Stimulated activated CD4-positive, alpha-beta T cell treated with anti-CD3 and anti-CD28 coated beads, Interleukin-12 subunit alpha, Interleukin-12 subunit beta, amount 100 ng/mL, for 48 hours (primary cell): Measurements from ENCODE around the gene MAP2K3.
"Not testable (repeated sequence)": the region's sequence is repeated elsewhere in the genome, so short reads cannot be mapped to it uniquely, and the experiment has no call there.

ENCODE experiments used
- DNase-seq, 3 donors: peaks; one replicate each; pipeline ENCODE4 v3.0.0-alpha.2; 2020; ENCODE audit warnings: low read depth in 2 of 3, low spot score in 1 of 3

MAP2K3 gene

DNA sequence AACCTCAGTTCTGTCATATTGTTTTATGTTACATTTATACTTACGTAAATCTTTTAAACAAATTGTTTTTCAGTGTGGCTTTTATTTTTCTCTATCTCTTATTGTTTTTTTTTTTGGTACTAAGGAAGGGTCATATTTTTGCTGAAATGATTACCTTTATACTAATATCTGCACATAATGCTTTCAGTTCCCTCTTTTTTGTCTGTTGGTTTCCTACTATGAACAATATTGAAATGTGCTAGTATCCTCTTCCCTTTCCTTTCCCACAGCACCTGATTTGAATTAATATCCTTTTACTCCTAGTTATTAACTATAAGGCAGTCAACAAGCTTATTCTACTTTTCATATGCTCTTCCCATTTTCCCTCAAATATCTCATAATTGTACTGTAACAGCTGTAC lies 43.4 kb downstream of the MAP2K3 start:
- not testable (repeated sequence) for DNase-seq

DNA sequence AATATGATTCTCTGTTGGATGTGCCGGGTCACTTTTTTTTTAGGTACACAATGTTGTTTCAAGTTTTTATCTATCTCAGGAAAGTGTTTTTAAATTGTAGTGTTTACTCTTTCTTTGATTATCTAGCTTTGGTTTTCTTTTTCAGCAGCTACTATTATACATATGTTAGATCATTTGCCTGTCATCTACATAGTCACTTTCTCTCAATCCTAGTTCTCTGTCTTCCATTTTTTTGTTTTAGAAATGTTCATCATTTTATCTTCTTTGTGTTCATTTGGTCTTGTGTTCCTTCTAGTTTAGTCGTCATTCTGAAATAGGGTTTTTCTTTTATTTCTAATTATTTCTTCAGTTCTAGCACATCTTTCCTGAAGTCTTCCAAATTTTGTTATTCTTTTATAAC lies 44.3 kb downstream of the MAP2K3 start:
- DNase-seq: not testable (repeated sequence)

DNA sequence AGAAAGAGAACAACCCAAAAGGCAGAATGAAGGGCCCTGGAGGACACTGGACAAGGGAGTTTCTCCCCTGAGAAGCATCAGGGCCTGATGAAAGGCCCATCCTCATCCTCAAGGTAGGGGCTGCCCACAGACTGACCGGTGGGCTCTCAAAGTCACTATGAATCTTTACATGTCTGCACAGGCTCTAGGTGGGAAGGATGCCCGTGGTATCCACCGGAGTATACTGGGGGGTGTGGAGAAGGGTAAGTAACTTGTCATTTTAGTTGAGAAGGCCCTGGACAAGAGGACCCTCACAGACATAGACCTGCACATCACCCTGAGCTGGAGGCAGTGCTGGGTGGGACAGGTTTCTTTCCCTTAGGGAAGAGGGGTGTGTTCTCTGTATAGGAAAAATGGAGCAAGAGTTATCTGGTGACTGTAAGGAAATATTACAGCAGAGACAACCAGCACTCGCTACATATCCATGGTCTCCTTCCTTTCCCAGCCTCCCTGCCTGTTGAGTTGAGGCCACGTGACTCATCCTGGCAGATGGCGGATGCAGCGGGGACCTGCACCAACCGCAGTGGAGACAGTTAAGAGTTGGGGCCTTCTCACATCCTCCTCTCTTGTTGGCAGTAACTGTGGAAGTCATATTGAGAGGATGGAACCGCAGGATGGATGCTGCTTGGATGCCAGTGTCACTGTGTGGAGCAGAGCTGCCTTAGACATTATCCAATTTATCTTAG lies 46.1 kb downstream of the MAP2K3 start:
- DNase-seq: no peak

DNA sequence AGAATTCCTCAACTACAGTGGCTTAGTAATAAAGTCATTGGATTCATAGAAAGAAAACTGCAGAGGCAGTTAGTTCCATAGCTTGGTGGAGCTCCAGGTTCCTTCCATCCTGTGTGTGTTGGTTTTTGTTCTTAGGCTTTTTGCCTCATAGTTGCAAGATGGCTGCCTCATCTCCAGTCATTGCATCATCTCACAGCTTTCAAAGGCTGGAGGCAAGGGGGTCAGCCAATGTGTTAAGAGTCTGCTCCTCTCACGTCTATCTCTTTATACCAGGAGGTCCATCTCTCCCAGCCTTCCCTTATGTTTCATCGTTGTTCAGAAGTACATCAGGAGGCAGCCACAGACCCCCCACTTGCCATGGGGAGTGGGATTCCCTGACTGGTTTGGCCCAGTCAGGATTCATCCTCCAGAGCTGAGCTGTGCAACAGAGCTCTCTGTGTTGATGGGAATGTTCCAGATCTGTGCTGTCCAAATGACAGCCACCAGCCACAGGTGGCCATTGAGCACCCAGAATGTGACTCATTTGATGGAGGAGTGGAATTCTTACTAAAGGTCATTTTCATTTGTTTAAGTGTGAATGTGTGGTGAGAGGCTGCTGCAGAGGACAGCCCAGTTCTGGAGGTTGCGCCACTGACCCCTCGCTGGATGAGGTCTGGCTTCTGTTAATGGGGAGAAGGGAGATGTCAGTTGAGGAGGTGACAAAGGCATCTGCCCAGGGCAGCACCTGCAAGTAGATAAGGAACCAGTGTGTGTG lies 52.2 kb downstream of the MAP2K3 start:
- not testable (repeated sequence) for DNase-seq

DNA sequence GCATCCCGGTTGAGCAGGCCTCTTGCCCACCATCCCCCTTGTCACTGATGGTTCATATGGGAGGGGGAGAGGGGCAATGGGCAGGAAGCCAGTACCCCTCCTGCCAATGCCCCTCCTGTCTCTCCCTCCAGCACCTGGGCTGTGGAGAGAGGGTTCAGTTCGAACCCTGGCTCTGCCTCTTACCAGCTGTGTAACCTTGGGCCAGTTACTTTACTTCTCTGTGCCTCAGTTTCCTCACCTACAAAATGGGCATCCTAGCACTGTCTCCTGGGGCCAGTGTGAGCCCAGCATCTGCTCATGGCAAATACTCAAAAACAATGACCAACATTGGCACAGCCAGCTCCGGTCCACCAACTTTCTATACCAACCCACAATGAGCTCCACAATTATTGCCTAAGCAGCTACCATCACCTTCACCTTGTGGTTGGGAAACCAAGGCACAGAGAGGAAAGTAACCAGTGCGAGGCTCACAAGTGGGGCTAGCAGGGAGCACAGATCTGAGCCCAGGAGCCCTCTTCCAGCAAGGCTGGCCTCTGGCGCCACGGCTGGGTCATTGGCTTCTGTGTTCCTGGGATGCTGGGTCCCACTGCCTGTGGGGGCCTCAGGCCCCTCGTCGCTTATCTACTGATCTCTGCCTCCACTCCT lies 53.6 kb downstream of the MAP2K3 start:
- not testable (repeated sequence) for DNase-seq

DNA sequence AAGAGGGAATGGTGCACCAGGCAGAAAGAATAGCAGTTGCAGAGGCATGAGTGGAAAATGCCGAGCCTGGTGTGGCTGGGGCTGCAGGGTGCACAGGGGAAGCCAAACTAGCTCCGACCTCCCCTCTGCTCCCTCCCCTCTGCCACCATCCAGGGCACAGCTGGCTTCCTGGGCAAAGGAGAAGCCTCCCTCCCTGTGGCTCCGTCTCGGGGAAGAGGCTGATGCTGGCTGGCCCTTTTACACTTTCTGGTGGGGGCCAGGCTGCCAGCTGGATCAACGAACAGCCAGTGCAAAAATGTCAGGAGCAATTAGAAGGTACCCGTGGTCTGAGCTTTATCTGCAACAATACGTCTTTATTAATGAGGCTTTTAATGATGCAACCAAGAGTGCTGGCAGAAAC lies 54.5 kb downstream of the MAP2K3 start:
- no peak for DNase-seq

DNA sequence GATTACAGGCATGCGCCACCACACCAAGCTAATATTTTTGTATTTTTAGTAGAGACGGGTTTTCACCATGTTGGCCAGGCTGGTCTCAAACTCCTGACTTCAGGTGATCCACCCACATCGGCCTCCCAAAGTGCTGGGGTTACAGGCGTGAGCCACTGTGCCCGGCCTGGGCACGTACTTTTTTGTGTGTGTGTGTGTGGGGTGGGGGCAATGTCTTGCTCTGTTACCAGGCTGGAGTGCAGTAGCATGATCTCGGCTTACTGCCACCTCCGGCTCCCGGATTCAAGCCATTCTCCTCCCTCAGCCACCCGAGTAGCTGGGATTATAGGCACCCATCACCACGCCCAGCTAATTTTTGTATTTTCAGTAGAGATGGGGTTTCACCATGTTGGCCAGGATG lies 55.1 kb downstream of the MAP2K3 start:
- not testable (repeated sequence) for DNase-seq

DNA sequence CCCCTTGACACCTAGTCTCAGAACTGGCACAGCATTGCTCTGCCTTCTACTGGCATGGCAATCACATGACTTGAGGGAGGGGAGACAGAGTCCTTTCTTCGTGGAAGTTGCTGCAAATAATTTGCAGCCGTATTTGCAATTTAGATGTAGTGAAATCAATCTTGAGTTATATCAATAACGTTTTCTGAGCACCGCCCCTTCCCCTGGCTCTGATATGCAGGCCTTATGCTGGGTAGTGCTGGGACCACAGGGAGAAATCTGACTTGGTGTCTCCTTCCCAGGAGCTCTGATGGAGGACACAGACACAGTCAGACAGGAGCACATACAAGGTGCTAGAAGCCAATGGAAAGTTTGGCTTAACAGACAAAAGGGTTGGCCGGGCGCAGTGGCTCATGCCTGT lies 55.9 kb downstream of the MAP2K3 start:
- not testable (repeated sequence) for DNase-seq

DNA sequence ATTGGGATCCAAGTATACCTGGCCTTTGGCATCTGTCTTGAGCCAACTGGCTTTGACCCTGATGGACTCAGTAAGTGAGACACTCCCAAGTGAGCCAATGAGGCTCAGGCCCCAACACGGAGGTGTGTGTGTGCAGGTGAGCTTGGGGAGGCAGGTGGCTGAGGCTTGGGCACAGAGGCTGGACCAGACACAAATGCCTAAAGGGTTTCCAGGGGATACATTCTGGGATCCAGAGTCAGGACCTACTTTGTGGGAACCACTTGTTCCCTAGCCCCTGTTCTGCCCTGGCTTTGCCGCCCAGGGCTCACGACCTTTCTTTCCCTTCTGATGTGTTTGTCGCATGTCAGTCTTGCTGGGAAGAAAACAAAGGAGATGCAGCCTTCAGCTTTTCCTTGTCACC lies 56.8 kb downstream of the MAP2K3 start:
- DNase-seq: not testable (repeated sequence)

DNA sequence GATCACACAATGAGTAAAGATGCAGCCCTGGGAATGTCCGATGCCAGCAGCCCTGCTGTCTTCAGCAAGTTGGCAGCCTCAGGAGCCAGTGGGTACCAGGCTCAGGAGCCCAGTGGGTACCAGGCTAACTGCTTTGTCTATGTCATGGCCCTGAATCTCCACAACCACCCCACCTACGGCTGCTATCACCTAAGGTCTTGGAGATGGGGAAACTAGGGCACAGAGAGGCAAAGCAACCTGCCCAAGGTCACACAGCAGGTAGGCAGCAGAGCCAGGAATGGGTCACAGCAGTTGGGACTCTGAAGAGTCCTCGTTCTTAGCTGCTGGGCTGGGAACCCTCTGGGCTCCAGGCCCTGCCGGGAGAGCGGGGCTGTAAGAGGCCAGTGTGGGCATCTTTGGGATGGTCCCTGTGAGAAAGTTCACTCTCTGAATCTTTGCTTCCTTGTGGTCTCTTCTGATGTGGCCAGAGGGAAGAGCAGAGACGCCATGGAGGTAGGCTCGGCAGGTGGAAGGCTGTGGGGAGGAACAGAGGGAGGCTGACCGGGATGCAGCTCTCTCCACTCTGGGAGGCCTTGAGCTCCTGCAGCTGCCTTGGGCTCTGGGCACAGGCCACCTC lies 57.5 kb downstream of the MAP2K3 start:
- not testable (repeated sequence) for DNase-seq

DNA sequence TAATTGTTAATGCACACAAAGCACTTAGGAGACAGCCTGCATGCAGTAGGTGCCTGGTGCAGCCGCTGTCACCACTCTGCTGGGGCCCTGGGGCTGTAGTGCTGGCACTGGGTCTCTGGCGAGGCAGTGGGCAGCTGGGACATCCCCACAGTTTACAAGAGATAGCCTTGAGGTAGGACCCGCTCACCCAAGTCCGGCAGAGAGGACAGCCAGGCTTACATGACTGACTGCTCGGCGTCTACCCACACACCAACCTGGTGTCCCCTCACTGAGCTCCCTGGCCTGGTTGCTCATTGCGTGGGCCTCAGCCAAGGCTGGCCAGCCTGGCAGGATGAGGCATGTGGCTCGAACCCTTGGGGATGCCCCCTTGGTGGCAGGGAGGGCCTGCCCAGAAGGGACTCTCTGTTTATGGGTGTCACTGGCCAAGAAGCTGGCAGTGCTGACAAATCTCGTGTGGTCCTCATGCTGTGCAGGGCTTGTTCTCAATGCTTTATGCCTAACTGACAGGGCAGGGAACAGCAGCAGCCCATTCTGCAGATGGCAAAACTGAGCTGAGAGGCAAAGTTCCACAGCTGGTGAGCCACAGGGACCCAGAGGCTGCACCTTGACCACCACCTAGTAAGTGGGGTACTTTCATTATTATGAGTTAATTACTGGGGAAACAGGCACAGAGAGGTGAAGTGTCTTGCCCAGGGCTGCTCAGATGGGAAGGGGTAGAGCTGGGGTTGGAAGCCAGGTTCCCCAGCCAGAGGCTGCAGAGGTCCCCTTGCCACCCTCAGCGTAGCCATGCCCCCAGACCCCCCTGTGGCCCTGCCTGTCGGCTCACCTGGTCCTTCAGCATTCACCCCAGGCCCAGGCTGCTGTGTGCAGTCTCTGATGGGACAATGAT lies 58.8 kb downstream of the MAP2K3 start:
- DNase-seq: not testable (repeated sequence)

DNA sequence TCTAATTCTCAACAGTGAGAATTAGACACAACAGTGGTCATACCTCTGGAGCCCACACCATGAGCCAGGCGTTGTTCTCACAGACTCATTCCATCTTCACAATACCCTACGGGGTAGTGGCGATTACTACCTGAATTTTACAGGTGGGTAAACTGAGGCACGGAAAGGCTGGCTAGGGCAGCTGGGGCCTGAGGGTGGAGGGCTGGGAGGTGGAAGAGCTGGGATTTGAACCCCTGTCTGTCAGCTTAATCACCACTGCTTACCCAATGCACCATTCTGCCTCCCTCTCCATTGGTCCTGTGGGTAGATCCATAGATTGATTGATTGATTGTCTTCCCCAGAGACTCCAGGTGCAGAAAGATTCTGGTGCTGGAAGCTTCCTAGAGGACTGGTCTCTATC lies 60.3 kb downstream of the MAP2K3 start:
- DNase-seq: not testable (repeated sequence)

DNA sequence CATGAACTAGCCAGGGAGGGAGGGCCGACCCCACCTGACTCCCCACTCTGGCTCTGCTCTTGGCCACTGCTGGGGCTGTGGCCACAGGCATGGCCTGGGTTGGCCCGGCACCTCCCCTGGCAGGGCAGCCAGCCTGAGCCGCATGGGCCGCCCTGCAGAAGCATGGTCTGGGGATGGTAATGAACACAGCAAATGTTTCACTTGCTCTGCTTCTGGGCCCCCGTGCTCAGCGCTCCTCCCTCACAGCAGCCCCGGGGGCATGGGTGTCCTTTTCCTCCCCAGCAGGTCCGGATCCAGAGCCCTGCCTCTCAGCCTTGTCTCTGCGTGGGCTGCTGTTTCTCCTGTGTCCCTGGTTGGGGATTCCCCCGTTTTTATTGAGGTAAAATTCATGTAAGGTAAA lies 60.7 kb downstream of the MAP2K3 start:
- no peak for DNase-seq

DNA sequence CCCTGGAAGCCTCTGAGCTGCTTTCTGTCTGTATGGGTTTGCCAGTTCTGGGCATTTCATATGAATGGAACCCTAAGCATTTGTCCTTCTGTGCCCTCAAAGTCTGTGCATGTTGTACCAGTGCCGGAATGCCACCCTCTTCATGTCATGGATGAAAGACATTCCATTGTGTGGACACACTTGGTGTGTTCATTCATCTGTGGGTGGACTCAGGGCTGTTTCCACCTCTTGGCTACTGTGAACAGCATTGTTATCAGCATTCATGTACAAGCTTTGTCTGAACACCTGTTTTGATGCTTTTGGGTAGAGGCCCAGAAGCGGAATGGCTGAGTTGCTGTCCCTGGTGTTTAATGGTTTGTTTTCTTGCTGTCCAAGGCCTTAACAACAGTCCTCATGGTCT lies 61.6 kb downstream of the MAP2K3 start:
- not testable (repeated sequence) for DNase-seq

DNA sequence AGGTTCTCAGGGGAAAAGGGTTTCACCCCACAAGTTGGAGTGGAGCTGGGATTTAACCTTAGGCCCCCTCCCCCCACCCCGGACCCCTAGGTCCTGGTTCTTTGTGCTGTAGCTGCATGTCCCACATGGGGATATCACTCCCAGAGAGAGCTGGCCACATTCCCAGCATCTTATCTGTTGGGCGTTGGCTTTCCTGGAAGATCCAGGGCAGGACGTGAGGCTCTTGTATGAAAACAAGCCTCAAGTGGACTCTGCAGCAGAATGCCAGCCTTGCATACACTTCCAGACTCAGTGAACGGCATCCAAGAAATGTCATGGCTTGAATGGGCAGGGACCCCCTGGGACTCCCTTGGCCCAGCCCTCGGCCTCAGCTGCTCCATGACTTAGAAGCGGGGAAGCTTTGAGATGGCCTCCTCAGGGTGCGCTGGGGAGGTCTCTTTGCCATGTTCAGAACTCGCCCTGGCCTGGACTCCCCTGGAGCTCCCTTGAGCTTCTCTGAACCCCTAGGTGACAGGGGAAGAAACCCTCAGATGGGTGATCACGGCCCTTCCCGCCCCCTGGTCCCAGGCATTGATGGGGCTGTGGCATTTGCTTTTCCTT lies 62.2 kb downstream of the MAP2K3 start:
- DNase-seq: not testable (repeated sequence)

DNA sequence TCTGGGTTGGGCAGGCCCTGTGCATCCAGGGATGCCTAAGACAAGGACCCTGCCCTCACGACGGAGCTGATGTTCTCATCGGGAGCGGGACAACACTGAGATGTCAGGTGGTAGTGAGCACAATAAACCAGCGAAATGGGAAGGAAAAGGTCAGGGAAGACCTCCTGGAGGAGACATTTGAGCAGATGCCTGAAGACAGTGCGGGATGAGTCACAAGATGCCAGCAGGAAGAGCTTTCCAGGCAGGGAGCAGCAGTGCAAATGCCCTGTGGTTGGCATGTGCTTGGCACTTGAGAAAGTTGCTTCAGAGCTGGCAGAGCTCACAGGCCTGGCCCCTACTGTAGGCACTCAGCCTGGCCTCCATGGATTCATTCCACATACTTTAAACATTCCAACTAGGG lies 63.1 kb downstream of the MAP2K3 start:
- DNase-seq: not testable (repeated sequence)

DNA sequence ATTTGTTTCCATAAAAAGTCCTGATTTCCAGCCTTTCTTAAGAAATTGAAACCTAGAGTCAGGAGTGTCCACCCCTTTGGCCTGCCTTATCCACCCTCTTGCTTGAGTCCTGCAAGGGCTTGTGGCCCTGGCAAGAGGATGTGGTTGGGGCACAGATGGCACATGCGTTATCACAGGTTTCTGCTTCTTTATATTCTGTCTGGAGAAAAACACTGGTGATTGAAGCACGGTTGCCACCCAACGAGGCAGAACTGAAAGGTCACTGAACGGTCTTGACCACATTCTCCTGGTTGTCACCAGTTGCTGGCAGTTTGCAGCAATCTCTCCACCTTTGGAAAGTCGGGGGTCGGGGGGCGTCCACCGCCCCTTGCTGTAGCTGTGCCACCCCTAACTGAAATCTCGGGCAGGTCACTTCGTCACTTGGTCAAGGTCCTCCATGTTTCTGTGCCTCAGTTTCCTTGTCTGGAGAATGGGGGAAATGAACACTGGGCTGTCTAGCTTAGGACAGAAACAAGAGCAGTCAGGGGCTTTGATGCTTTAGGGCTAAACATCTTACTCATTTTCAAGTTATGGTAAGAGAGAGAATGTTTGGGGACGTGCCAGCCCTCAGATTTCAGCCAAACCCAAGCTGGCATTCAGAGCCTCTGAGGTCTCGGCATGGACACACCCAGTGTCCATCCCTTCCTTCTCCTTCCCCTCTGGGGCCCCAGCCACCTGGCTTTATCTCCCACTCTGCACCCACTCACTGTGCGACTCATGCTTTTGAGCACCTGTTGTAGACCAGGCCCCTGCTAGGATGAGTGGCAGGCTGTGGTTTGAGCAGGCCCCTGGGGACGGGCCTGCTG lies 63.8 kb downstream of the MAP2K3 start:
- DNase-seq: not testable (repeated sequence)

DNA sequence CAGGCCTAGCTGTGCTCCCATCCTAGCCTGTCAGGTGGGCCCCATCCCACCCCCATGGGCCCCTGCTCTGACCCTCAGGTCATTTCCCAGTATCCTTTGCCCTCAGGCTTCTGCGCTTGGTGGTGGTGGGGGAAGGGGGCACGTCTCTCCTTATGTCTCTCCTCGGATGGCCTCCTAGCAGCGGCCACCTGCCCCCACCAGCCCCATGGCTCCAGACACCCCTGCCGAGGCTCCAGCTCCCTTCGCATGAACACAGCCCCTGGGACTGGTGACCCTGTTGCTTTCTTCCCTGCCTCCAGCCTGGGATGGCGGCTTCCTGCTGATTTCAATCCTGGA lies 64.4 kb downstream of the MAP2K3 start:
- not testable (repeated sequence) for DNase-seq

DNA sequence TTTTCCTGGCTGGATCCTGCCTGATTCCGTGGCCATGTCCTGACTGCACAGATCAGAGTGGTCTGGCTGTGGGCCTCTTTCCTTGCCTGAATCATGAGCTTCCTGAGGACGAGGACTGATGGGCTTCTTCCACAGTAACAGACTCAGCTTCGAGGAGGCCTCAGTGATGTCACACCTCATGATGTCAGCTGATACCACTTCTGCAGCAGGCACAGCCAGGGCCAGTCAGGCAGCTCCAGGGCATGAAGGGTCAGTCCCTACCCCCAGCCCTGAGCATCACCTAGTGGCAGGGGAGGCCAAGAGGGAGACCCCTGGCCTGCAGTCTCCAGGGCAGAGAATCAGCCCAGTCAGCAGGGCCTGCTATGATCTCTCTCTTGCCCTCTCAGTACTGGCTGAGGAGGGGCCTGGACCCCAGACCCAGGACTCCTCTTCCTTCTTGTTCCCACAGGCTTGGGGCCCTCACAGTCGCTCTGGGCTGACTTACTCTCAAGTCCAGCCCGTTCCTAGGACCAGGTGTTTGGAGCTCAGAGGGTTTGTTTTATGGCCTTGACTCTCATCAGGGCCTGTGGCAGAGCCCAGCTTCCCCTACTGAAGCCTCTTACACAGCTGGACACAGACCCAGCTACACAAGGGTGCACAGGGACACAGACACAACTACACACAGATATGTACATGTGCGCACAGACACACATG lies 65.0 kb downstream of the MAP2K3 start:
- DNase-seq: not testable (repeated sequence)
